Right lobe of liver (tissue), 6 donors: ENCODE data around the gene SLC27A5. TPM values are rescaled to one million over a fixed set of nuclear protein-coding genes. Genes with fewer than 3 reads are reported as not detected.

ENCODE experiments used
- ATAC-seq, 4 donors: fragments of 200-7000 bp; cut with Tn5 transposase; one replicate each; pipeline ENCODE4 v1.9.1; 2020; ENCODE audit warnings: mild to moderate bottlenecking in 4 of 4, moderate library complexity in 4 of 4
- DNase-seq, 3 donors: peaks; one replicate each; pipeline ENCODE4 v3.0.0-alpha.2; 2020
- H3K27ac ChIP-seq, 3 donors: fragments of 200-600 bp; one replicate each; pipeline ENCODE4 v1.8.0; 2022
- H3K27me3 ChIP-seq, 2 donors: fragments of 200-600 bp; one replicate each; pipeline ENCODE4 v1.8.0; 2022
- H3K36me3 ChIP-seq, 4 donors: fragments of 200-600 bp; sonication (generic) in 1 of 4; one replicate each; pipeline versions ENCODE4 v1.5.1 to v1.8.0; 2017 to 2022; ENCODE audit warnings: control low read depth in 1 of 4
- H3K4me1 ChIP-seq, 4 donors: fragments of 200-600 bp; sonication (generic) in 1 of 4; one replicate each; pipeline versions ENCODE4 v1.5.1 to v1.8.0; 2017 to 2022; ENCODE audit warnings: control low read depth in 1 of 4
- H3K4me3 ChIP-seq, 3 donors: fragments of 200-600 bp; one replicate each; pipeline ENCODE4 v1.8.0; 2022
- H3K9me3 ChIP-seq, 4 donors: fragments of 200-600 bp; sonication (generic) in 1 of 4; one replicate each; pipeline versions ENCODE4 v1.5.1 to v1.8.0; 2017 to 2022; ENCODE audit warnings: control low read depth in 1 of 4
- POLR2A ChIP-seq: fragments of 450-650 bp; IDR thresholded peaks from one replicate; pipeline ENCODE4 v1.6.1; 2017; ENCODE audit warnings: antibody characterized with exemption, mild to moderate bottlenecking
- WGBS: methylation state at CpG from one replicate; pipeline ENCODE4 v1.1.6; 2018; ENCODE audit warnings: low coverage, low lambda C conversion rate; ENCODE audit not compliant: insufficient coverage; ENCODE audit errors: missing lambda C conversion rate; 5-methylcytosine and 5-hydroxymethylcytosine counted together
- intact Hi-C, 2 donors: fragments of 100-400 bp; cut with DNase I; formaldehyde crosslinking; loops; one replicate each; pipeline versions ENCODE4 v1.11.2 to v1.14.1; 2022
- total RNA-seq, 6 experiments: library from RNA; depleted of rRNA in 2 of 6; stranded (reverse); fragments of >200 nt in 2 of 6; fragmentation: NEBNext Ultra II Directional in 3 of 6; extraction: Animal tissue kit (Norgen Biotek cat#: 25700) in 3 of 6; gene quantifications; one replicate each; pipeline versions ENCODE4 v1.1.0 to v1.2.4, GENCODE V29; 2016 to 2023
- TF ChIP-seq, protein P1 (sequence below), 4 donors: fragments of 200-600 bp in 3 of 4; fragments of 450-650 bp in 1 of 4; IDR thresholded peaks; one replicate each; pipeline versions ENCODE4 v1.5.1 to v1.8.0; 2016 to 2022; ENCODE audit warnings: antibody characterized with exemption in 4 of 4, mild to moderate bottlenecking in 2 of 4
- donor health status: DM: no; HTN: yes; CAD: no.
- donor health status: DM: no; HTN: no; CAD: no.
- donor health status: DM: no; HTN: no; CAD: no.
- donor health status: DM: no; HTN: yes; CAD: no.
- donor health status: DM: no; HTN: yes; CAD: no.

The SLC27A5 gene
- total RNA-seq, 6 experiments from 2014 or later = 107 to 737 (median 366) TPM

DNA sequence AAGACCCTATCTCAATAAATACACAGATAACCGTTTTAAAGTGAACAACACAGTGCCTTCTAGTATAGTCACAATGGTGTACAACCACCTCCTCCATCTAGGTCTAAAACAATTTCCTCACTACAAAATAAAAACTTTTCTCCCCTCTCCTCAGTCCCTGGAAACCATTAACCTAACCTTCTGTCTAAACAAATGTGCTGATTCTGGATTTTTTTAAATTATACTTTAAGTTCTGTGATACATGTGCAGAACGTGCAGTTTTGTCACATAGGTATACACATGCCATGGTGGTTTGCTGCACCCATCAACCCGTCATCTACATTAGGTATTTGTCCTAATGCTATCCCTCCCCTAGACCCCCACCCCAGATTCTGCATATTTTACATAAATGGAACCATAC, 17.6 kb upstream of the SLC27A5 start:
- no peaks in the 10 kb centered on the region for H3K36me3 ChIP-seq
- ATAC-seq (no peak), DNase-seq (no peak)
- no peaks in the 10 kb centered on the region for H3K9me3 ChIP-seq
- no peaks in the 10 kb centered on the region for H3K4me1 ChIP-seq
- TF ChIP-seq POLR2A = no peak
- TF ChIP-seq, protein P1, sequence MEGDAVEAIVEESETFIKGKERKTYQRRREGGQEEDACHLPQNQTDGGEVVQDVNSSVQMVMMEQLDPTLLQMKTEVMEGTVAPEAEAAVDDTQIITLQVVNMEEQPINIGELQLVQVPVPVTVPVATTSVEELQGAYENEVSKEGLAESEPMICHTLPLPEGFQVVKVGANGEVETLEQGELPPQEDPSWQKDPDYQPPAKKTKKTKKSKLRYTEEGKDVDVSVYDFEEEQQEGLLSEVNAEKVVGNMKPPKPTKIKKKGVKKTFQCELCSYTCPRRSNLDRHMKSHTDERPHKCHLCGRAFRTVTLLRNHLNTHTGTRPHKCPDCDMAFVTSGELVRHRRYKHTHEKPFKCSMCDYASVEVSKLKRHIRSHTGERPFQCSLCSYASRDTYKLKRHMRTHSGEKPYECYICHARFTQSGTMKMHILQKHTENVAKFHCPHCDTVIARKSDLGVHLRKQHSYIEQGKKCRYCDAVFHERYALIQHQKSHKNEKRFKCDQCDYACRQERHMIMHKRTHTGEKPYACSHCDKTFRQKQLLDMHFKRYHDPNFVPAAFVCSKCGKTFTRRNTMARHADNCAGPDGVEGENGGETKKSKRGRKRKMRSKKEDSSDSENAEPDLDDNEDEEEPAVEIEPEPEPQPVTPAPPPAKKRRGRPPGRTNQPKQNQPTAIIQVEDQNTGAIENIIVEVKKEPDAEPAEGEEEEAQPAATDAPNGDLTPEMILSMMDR (IDR thresholded peaks at IDR 0.05) = no peak
- intact Hi-C loops = no loop called here
- no peaks in the 10 kb centered on the region for H3K27me3 ChIP-seq
- H3K27ac ChIP-seq = no peak overlapping the region
- WGBS = 42% methylated on average over 3 of the region's 3 CpGs
- no peak overlapping the region for H3K4me3 ChIP-seq

DNA sequence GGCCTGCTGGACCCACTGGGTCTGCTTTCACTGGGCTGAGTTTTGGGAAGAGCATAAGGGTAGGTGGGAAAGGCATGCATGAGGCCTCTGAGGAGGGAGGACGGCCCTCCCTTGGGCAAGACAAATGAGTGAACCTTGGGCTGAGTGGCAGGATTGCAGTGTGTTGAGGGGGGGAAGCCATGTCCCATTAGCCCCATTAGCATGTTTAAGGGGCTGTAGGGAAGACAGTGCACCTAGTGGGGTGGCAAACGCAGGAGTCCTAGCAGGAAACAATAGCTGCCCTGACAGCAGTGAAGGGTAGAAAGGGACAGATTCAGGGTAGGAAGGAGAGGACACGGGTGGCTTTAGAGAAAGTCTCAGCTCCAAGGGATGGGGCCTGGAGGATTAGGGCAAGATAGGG, 10.9 kb upstream of the SLC27A5 start:
- ATAC-seq = no peak
- Histone ChIP-seq H3K4me1 (peaks cover 0 to 18% (median 8%) of the 10 kb centered on the region in 4 donors), H3K27me3 (no peaks in the 10 kb centered on the region), H3K4me3 (no peak overlapping the region), H3K9me3 (no peaks in the 10 kb centered on the region), H3K36me3 (no peaks in the 10 kb centered on the region), H3K27ac (no peak overlapping the region)
- 92% methylated on average over 3 of the region's 3 CpGs for WGBS
- DNase-seq = no peak
- intact Hi-C loops = no loop called here
- TF ChIP-seq POLR2A = no peak
- TF ChIP-seq, protein P1 (IDR thresholded peaks at IDR 0.05) = no peak

DNA sequence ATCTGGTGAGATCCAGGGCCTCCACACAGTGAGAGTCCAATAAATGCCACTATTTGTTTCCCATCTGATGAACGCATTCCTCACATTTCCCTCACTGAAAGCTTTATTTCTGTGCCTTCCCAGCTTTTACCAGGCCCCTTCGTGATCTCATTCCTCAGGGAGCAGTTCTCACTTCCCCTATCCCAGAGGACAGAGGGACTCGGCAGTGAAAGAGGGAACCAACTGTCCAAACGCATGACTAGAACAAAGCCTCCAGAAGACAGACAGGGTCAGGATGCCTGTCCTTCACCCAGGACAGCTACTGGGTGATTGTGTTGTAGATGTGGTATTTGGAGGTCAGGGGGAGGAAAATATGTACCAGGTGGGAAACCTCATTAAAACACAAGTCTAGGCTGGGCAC, 9.9 kb upstream of the SLC27A5 start:
- Histone ChIP-seq H3K4me1 (peaks cover 0 to 18% (median 8%) of the 10 kb centered on the region in 4 donors), H3K27me3 (no peaks in the 10 kb centered on the region), H3K36me3 (peaks cover 0 to 6% (median 3%) of the 10 kb centered on the region in 4 donors), H3K9me3 (no peaks in the 10 kb centered on the region), H3K27ac (no peak overlapping the region), H3K4me3 (no peak overlapping the region)
- no peak for TF ChIP-seq POLR2A
- TF ChIP-seq, protein P1 (IDR thresholded peaks at IDR 0.05) = no peak
- DNase-seq (no peak), ATAC-seq (no peak)
- WGBS = 69% methylated on average over 4 of the region's 4 CpGs
- intact Hi-C loops = no loop called here

DNA sequence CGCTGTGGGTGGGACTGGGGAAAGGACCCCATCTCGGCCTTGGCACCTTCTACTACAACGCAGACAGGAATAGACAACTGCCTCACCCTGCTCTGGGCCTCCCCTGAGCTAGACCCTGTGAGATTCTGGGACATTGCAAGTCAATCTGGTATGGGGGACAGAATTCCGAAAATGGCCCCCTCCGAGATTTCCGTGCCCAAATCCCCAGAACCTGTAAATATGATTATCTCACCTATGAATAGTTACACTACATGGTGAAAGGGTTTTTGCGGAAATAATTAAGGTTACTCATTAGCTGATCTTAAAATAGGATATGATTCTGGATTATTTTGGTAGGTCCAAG, 8.4 kb upstream of the SLC27A5 start:
- H3K9me3 ChIP-seq = no peaks in the 10 kb centered on the region
- H3K4me3 ChIP-seq = peak overlapping the region; percentile 68 to 94 (median 84)
- peaks cover 0 to 8% (median 4%) of the 10 kb centered on the region in 4 donors for H3K36me3 ChIP-seq
- DNase-seq (no peak), ATAC-seq (no peak)
- peak overlapping the region; percentile 76 to 91 (median 82) for H3K27ac ChIP-seq
- intact Hi-C loops = no loop called here
- peaks cover 0 to 18% (median 8%) of the 10 kb centered on the region in 4 donors for H3K4me1 ChIP-seq
- WGBS = 8% methylated on average over 5 of the region's 7 CpGs
- TF ChIP-seq POLR2A = no peak
- TF ChIP-seq, protein P1 (IDR thresholded peaks at IDR 0.05) = no peak
- no peaks in the 10 kb centered on the region for H3K27me3 ChIP-seq
